ENCODE results near the gene RIBC2.

The RIBC2 gene

GRCh38 chr22:45481661-45482060 lies 68.2 kb downstream of the RIBC2 start:
- no peaks in the 10 kb centered on the region for H3K9me3 ChIP-seq
- H3K4me3 ChIP-seq: no peak overlapping the region
- H3K27ac ChIP-seq: no peak overlapping the region
- TF ChIP-seq, protein P1, sequence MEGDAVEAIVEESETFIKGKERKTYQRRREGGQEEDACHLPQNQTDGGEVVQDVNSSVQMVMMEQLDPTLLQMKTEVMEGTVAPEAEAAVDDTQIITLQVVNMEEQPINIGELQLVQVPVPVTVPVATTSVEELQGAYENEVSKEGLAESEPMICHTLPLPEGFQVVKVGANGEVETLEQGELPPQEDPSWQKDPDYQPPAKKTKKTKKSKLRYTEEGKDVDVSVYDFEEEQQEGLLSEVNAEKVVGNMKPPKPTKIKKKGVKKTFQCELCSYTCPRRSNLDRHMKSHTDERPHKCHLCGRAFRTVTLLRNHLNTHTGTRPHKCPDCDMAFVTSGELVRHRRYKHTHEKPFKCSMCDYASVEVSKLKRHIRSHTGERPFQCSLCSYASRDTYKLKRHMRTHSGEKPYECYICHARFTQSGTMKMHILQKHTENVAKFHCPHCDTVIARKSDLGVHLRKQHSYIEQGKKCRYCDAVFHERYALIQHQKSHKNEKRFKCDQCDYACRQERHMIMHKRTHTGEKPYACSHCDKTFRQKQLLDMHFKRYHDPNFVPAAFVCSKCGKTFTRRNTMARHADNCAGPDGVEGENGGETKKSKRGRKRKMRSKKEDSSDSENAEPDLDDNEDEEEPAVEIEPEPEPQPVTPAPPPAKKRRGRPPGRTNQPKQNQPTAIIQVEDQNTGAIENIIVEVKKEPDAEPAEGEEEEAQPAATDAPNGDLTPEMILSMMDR (IDR thresholded peaks at IDR 0.05): no peak
- H3K27me3 ChIP-seq: no peaks in the 10 kb centered on the region
- peaks cover 0 to 39% (median 7%) of the 10 kb centered on the region in 4 donors for H3K4me1 ChIP-seq
- intact Hi-C loops (cut with DNase I; ENCODE audit: low total_unique reads): no loop called here
- no peaks in the 10 kb centered on the region for H3K36me3 ChIP-seq
- DNase-seq: no peak
